AG10803 (cell line): ENCODE measurements around the gene MEGF10.

Experiments
- DNase-seq: peaks from one replicate; pipeline ENCODE4 v3.0.0; 2010; ENCODE audit warnings: low read depth
- H3K4me3 ChIP-seq: 2 replicates; pipeline ENCODE4 v1.5.1; 2011; ENCODE audit warnings: mild to moderate bottlenecking, low read length, control low read depth
- CTCF ChIP-seq: conservative IDR thresholded peaks from 2 replicates; pipeline ENCODE4 v1.5.1; 2011; ENCODE audit warnings: mild to moderate bottlenecking, low read length, control low read depth, inconsistent platforms

MEGF10 gene

GRCh38 chr5:127399068-127399467 lies 108.5 kb downstream of the MEGF10 start:
- no peak for TF ChIP-seq CTCF
- DNase-seq, result no peak

GRCh38 chr5:127400539-127400938 lies 109.9 kb downstream of the MEGF10 start:
- TF ChIP-seq CTCF, result no peak
- DNase-seq, result no peak

More at GRCh38 chr5:127399068-127399467, 108.5 kb downstream of the MEGF10 start:
- no peak overlapping the region for H3K4me3 ChIP-seq

GRCh38 chr5:127400946-127401670 lies 110.5 kb downstream of the MEGF10 start:
- TF ChIP-seq CTCF, result no peak
- no peak for DNase-seq
- no peak overlapping the region for H3K4me3 ChIP-seq

More at GRCh38 chr5:127400539-127400938, 109.9 kb downstream of the MEGF10 start:
- H3K4me3 ChIP-seq, result no peak overlapping the region

DNA sequence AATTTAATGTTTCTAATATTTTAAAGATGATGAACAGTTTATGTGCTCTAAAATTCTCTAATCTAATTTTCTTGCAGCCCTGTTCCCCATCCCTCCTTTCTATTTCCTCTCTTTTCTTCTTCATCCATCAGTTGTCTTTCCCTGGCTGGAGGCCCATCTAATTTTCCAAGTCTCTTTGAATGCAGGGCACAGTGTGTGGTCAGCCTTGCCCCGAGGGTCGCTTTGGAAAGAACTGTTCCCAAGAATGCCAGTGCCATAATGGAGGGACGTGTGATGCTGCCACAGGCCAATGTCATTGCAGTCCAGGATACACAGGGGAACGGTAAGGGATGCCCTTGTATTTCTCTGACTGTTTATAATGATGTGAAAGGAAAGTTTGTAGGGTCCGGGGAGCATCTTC lies 111.8 kb downstream of the MEGF10 start:
- TF ChIP-seq CTCF, result no peak
- DNase-seq, result no peak
- no peak overlapping the region for H3K4me3 ChIP-seq

DNA sequence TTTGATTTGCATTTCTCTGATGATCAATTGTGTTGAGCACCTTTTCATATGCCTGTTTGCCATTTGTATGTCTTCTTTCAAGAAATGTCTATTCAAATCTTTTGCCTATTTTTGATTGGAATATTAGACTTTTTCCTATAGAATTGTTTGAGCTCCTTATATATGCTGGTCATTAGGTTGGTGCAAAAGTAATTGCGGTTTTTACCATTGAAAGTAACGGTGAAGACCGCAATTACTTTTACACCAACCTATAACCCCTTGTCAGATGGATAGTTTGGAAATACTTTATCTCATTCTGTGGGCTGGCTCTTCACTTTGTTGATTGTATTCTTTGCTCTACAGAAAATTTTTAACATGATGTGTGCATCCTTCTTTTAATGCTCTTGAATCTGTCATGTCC lies 113.6 kb downstream of the MEGF10 start:
- TF ChIP-seq CTCF, result no peak
- no peak overlapping the region for H3K4me3 ChIP-seq
- no peak for DNase-seq

- TF ChIP-seq CTCF, result no peak
- DNase-seq, result no peak
- H3K4me3 ChIP-seq, result no peak overlapping the region
Observed at GRCh38 chr5:127406326-127407121, 115.9 kb downstream of the MEGF10 start.
